GM21423 (cell line): ENCODE results near the gene ALCAM.

Experiments
- ATAC-seq: cut with Tn5 transposase; IDR thresholded peaks from one replicate; pipeline ENCODE4 v1.9.1; 2021; ENCODE audit warnings: mild to moderate bottlenecking, moderate library complexity; ENCODE audit not compliant: unreplicated experiment

Gene ALCAM

GRCh38 chr3:105366326-105367062 is at the start of gene ALCAM:
ALCAM (plus strand) TSS chr3:105366909.
- ATAC-seq, result peak; percentile 51

DNA sequence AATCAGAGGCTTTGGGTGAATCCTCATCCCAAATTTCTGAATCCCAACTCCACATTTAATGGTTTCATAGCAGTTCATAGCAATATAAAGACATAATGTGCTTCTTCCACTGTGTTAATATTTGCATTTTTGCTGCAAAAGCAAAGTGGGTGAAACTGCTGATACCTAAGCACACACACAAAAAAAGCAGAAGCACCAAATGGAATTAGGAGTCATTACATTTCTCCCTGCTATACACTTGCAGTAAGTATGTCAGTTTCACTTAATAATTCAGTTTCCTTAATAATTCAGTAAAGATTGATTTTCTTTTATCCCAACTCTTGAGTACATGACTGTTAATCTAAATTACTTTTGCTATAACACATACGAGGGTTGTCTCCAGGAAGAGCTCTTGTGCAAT is 48.9 kb upstream of the ALCAM start:
- ATAC-seq, result no peak

DNA sequence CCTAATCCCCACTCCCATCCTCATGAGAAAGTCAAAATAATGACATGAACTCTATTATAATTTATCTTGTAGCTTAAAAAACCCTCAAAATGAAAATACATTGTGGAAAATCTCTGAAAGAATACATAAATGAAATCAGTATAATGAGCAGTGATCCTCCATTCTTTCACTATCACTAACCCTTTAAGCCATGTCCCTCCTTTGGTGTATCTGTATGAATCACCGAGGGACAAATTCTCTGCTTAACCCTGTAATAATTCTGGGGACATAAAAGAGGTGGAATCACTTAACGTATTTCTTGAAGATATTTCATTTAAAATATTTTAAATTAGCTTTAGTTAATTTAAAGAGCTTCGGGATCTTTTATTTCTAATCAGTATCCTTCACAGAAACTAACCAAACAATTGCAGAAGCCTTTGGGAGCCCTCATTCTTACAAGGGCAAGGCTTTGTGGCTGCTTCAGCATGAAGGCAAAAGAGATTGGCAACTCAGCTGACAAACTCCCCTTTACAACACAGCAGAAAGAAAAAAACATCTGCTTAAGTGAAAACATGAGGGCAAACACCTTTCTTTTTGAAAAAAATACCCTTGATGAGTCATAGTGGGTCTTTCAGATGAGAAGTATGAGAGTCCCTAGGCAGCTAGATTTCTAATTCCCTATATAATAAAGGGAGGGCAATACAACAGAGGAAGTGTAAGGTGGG is 44.0 kb upstream of the ALCAM start:
- peak; percentile 93 for ATAC-seq

GRCh38 chr3:105323274-105323599 is 43.5 kb upstream of the ALCAM start:
- ATAC-seq, result no peak

- no peak for ATAC-seq
Observed at GRCh38 chr3:105324951-105325350, 41.8 kb upstream of the ALCAM start.

DNA sequence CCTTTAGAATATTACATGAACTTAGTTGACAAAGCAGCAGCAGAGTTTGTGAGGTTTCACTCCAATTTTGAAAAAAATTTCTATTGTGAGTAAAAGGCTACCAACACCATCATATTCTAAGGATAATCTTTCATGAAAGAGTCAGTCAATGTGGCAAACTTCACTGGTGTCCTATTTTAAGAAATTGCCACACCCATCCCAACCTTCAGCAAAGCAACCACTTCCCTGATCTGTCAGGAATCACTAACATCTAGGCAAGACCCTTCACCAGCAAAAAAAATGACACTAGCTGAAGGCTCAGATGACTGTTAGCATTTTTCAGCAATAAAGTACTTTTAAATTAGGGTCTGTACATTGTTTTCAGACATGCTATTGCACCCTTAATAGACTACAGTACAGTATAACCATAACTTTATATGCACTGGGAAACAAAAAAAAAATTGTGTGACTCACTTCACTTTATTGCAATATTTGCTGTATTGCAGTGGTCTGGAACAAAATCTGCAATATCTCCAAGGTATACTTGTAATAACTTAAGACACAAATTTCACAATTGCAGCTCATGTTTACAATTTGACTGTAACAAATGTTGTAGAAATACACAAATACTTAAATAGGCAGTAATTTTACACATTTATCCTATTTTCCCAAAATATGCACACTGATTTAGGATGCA is 38.9 kb upstream of the ALCAM start:
- ATAC-seq, result no peak

DNA sequence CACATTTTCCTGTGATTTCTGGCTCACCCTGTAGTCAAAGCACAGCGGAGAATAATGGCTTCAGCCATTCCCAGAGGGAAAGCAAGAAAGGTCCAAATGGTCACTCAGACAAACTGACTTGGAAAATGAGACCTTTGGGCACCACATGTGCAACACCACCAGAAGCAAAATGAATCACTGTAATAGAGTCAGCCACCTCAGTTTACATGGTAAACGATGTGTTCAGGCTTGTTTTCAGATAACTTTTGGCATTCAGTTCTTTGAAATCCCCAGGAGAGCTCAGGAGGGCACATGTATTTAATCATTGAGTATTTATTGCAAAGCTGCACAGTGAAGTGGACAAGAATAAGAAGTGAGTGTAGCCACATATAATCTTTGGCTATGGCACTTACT is 38.4 kb upstream of the ALCAM start:
- ATAC-seq, result no peak

DNA sequence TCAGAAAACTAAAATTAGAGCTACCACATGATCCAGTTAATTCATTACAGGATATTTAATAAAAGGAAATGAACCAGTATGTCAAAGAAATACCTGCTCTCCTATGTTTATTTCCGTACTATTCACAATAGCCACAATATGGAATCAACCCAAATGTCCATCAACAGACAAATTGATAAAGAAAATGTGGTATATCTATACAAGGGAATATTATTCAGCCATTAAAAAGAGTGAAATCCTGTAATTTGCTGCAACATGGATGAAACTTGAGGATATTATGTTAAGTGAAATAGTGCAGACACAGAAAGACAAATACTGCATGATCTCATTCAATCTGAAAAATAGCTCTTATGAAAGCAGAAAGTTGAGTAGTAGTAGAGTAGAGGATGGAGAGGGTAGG is 33.7 kb upstream of the ALCAM start:
- ATAC-seq, result no peak

GRCh38 chr3:105334138-105334882 is 32.4 kb upstream of the ALCAM start:
- peak; percentile 81 for ATAC-seq

GRCh38 chr3:105339946-105340345 is 26.8 kb upstream of the ALCAM start:
- ATAC-seq, result no peak

DNA sequence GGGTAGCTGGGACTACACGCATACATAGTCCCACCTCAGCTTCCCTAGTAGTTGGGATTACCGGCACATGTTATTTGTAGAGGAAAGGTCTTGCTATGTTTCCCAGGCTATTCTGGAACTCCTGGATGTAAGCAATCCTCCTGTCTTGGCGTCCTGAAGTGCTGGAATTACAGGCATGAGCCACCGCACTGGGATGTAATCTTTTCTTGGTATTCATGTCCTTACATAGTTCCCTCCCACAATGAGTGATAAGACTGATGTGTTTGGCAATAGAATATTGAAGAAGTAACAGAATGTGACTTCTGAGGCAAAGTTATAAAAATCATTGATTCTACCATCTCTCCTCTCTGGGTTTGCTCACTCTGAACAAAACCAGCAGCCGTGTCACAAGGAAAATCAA is 22.7 kb upstream of the ALCAM start:
- ATAC-seq, result no peak

GRCh38 chr3:105345156-105345555 is 21.6 kb upstream of the ALCAM start:
- ATAC-seq, result no peak

DNA sequence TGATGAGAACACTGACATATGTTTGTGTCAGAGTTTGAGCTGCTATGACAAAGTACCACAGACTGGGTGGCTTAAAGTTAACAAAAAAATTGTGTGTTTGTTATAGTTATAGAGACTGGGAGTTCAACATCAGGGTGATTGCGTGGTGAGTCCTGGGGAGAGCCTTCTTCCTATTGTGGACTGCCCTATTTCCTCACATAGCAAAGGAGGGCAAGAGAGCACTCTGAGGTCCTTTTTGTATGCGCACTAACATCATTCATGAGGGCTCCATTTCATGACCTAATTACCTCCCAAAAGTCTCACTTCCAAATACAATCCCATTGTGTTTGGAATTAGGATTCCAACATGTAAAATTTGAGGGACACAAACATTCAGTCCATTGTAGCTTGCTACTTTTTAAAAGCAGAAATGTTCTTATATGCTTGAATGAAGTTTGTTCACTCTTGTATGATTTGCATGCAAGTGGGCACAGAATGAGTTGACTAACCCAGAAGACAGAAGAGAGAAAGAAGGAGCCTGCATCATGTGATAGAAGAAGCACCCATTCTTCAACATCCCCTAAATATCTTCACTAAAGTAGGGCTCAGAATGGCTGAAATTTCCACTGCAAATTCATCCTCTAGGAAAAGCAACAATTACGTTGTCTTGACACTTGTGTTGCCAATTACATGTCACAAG is 18.9 kb upstream of the ALCAM start:
- ATAC-seq, result peak; percentile 81

DNA sequence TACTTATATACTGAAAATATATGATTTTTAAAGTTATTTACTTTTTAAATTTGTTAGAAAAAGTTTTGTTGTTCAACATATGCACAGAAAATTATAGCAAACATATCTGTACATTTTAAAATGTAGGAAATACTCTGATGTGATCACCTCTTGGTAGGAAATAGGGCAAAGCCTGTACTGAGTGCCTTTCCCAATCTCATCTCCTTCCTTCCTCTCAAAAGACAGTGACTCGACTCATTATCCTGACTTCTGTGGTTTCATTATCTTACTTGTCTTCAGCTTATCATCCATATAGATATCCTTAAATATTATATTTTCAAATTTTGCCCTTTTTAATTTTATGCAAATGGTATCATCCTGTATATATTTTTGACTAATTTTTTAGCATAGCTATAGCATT is 18.4 kb upstream of the ALCAM start:
- no peak for ATAC-seq

GRCh38 chr3:105349684-105350387 is 16.9 kb upstream of the ALCAM start:
- ATAC-seq, result no peak

GRCh38 chr3:105351821-105352220 is 14.9 kb upstream of the ALCAM start:
- ATAC-seq, result no peak

DNA sequence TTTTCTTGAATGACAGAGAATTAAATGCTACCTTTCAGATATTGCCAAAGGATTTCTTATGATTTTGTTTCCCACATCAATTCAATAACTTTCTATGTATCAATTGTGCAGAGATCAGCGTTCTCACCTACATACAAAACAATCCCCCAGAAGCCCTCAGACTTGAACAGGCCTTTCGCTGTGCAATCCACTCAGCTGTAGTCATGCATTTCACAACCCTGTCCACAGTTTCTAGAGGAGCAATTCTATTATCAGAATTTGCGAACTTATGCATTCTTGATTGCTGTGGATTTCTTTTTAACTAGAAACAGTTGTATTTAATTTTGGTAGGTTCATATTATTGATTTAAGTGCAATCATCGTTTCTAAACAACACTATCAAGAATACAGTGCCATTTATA is 13.7 kb upstream of the ALCAM start:
- ATAC-seq, result no peak

DNA sequence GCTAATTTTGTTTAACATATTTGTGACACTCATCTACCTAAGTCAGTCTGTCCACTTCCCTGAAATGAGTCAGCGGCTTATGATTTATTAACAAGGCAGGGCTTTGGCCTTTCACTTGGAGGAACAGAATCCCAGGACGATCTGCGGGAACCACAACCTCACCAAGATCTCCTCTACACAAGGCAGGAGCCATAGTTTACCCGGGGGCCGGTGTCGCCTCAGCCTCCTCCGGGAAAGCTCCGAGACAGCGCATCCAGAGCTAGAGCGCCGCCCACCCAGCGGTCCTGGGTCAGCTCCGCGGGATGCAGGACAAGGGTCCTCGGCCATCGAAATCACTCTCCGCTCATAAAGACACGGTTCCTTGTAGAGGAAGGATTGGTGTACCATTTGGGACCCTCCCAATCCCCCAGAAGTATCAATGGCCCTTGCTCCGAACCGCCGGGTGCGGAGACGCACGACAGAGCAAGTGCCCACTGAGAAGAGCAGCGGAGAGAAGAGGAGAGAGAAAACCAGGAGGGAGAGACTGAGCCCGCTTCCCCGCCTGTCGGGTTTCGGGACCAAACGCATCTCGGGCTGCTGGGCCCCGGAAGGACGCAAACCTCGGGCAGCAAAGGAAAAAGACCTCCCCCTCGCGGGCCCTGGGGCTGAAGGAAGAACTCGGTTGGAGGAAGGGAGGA is 13.1 kb upstream of the ALCAM start:
- peak; percentile 43 for ATAC-seq

DNA sequence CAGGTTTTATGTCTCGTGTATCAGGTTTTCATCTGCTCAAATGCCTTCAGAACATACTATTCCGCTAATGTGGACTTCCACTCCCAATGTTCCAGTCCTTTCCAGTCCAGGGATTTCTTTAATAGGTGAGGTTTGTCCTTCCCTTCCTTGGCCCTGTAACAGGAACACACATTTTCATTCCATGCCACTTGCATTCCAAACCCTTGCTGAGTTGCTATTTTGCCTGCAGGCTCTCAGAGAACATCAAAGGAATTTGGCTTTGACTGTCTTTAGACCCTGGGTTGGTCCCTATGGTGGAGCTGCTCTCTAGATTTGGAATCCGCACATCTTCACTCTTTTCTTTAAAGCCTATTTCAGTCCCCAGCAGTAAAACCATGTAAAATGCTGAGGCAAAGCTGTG is 12.3 kb upstream of the ALCAM start:
- no peak for ATAC-seq
